ENCODE results near the gene ANP32A.

DNA sequence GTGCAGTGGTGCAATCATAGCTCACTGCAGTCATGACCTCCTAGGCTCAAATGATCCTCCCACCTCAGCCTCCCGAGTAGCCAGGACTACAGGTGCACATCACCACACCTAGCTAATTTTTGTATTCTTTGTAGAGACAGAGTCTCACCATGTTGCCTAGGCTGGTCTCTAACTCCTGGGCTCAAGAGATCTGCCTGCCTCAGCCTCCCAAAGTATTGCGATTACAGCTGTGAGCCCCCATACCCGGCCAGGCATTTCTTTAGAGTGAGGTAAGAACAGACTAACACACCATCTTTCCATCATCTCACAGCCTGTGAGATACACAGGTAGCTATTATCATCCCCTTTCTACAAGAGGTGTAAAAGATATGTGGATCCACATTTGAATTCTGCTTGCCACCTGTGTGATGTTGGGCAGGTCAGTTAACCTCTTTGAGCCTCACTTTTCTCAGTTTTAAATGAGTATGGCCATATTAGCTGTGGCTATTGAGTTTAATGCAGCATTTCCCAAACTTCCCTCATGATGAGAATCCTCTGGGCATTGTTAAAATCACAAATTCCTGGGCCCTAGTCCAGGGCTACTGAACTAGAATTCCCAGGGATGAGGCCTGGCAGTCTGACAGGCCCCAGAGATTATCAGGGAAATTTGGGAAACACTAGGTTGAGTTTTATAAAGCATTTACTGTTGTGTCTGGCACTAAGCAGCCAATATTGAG, 46.0 kb downstream of the ANP32A start:
- TF ChIP-seq, protein P1, sequence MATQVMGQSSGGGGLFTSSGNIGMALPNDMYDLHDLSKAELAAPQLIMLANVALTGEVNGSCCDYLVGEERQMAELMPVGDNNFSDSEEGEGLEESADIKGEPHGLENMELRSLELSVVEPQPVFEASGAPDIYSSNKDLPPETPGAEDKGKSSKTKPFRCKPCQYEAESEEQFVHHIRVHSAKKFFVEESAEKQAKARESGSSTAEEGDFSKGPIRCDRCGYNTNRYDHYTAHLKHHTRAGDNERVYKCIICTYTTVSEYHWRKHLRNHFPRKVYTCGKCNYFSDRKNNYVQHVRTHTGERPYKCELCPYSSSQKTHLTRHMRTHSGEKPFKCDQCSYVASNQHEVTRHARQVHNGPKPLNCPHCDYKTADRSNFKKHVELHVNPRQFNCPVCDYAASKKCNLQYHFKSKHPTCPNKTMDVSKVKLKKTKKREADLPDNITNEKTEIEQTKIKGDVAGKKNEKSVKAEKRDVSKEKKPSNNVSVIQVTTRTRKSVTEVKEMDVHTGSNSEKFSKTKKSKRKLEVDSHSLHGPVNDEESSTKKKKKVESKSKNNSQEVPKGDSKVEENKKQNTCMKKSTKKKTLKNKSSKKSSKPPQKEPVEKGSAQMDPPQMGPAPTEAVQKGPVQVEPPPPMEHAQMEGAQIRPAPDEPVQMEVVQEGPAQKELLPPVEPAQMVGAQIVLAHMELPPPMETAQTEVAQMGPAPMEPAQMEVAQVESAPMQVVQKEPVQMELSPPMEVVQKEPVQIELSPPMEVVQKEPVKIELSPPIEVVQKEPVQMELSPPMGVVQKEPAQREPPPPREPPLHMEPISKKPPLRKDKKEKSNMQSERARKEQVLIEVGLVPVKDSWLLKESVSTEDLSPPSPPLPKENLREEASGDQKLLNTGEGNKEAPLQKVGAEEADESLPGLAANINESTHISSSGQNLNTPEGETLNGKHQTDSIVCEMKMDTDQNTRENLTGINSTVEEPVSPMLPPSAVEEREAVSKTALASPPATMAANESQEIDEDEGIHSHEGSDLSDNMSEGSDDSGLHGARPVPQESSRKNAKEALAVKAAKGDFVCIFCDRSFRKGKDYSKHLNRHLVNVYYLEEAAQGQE (IDR thresholded peaks at IDR 0.05; ENCODE audit: insufficient read depth in 1 of 2, low read depth in 2 of 2, low read length in 2 of 2): no peak
- no peak for TF ChIP-seq TAF1 (IDR thresholded peaks at IDR 0.05; ENCODE audit: borderline replicate concordance, insufficient read depth, low read length)
- no peak for TF ChIP-seq POLR2AphosphoS5 (IDR thresholded peaks at IDR 0.05; ENCODE audit: low read depth, low read length)
- TF ChIP-seq SIN3A (IDR thresholded peaks at IDR 0.05; ENCODE audit: borderline replicate concordance, insufficient read depth, low read length): no peak
- no peak for TF ChIP-seq FOXP2 (optimal IDR thresholded peaks at IDR 0.05; ENCODE audit: borderline replicate concordance, extremely low read depth, extremely low read length, insufficient read depth)
